Suprapubic skin (tissue), 3 donors: ENCODE data around the gene INMT.

ENCODE experiments used
- EP300 ChIP-seq: sonication (generic); formaldehyde crosslinking; IDR thresholded peaks from one replicate; pipeline ENCODE4 v1.6.1; 2017; ENCODE audit warnings: antibody characterized with exemption
- POLR2A ChIP-seq, 2 donors: fragments of 450-650 bp; IDR thresholded peaks; one replicate each; pipeline ENCODE4 v1.6.1; 2017; ENCODE audit warnings: antibody characterized with exemption in 2 of 2, mild to moderate bottlenecking in 2 of 2, moderate library complexity in 2 of 2
- TF ChIP-seq, protein P1 (sequence below), 2 donors: fragments of 200-600 bp in 1 of 2; fragments of 450-650 bp in 1 of 2; sonication (generic) in 1 of 2; IDR thresholded peaks; one replicate each; pipeline ENCODE4 v1.5.1; 2016 to 2019; ENCODE audit warnings: antibody characterized with exemption in 2 of 2, mild to moderate bottlenecking in 1 of 2, moderate library complexity in 1 of 2

- TF ChIP-seq EP300 (no peak), POLR2A (IDR thresholded peaks at IDR 0.05) (no peak)
- TF ChIP-seq, protein P1, sequence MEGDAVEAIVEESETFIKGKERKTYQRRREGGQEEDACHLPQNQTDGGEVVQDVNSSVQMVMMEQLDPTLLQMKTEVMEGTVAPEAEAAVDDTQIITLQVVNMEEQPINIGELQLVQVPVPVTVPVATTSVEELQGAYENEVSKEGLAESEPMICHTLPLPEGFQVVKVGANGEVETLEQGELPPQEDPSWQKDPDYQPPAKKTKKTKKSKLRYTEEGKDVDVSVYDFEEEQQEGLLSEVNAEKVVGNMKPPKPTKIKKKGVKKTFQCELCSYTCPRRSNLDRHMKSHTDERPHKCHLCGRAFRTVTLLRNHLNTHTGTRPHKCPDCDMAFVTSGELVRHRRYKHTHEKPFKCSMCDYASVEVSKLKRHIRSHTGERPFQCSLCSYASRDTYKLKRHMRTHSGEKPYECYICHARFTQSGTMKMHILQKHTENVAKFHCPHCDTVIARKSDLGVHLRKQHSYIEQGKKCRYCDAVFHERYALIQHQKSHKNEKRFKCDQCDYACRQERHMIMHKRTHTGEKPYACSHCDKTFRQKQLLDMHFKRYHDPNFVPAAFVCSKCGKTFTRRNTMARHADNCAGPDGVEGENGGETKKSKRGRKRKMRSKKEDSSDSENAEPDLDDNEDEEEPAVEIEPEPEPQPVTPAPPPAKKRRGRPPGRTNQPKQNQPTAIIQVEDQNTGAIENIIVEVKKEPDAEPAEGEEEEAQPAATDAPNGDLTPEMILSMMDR (IDR thresholded peaks at IDR 0.05) = no peak
Observed at GRCh38 chr7:30796105-30796869, 44.4 kb downstream of the INMT start.
